Tibial artery (tissue), 4 donors: ENCODE measurements around the gene SLC37A1.
"Not testable (repeated sequence)": the region's sequence is repeated elsewhere in the genome, so short reads cannot be mapped to it uniquely, and the experiment has no call there.

ENCODE experiments used
- DNase-seq, 2 donors: peaks; one replicate each; pipeline ENCODE4 v3.0.0-alpha.2; 2019
- H3K27ac ChIP-seq, 2 donors: fragments of 200-600 bp; sonication (generic) in 1 of 2; 1 replicate in 1 of 2; 2 replicates in 1 of 2; pipeline ENCODE4 v1.5.1; 2018 to 2019; ENCODE audit warnings: mild to moderate bottlenecking in 1 of 2
- H3K27me3 ChIP-seq, 2 donors: fragments of 200-600 bp; sonication (generic) in 1 of 2; one replicate each; pipeline versions ENCODE4 v1.5.1 to v1.6.0; 2016 to 2019
- H3K36me3 ChIP-seq, 3 donors: fragments of 200-600 bp; sonication (generic) in 2 of 3; one replicate each; pipeline ENCODE4 v1.5.1; 2016 to 2019; ENCODE audit warnings: mild to moderate bottlenecking in 2 of 3
- H3K4me1 ChIP-seq, 4 donors: fragments of 200-600 bp; sonication (generic) in 2 of 4; 1 replicate in 3 of 4; 2 replicates in 1 of 4; pipeline ENCODE4 v1.5.1; 2016 to 2019
- H3K4me3 ChIP-seq, 2 donors: fragments of 200-600 bp; sonication (generic) in 1 of 2; 1 replicate in 1 of 2; 2 replicates in 1 of 2; pipeline ENCODE4 v1.5.1; 2018 to 2019; ENCODE audit warnings: mild to moderate bottlenecking in 2 of 2
- H3K9me3 ChIP-seq, 3 donors: fragments of 200-600 bp; sonication (generic) in 1 of 3; one replicate each; pipeline ENCODE4 v1.5.1; 2016 to 2019
- CTCF ChIP-seq, 2 experiments: fragments of 200-600 bp in 1 of 2; fragments of 450-650 bp in 1 of 2; IDR thresholded peaks; one replicate each; pipeline ENCODE4 v1.5.1; 2017 to 2019; ENCODE audit warnings: antibody characterized with exemption in 2 of 2, mild to moderate bottlenecking in 1 of 2, moderate library complexity in 1 of 2
- intact Hi-C: fragments of 100-400 bp; cut with DNase I; formaldehyde crosslinking; loops from one replicate; pipeline ENCODE4 v1.15.0; 2023; ENCODE audit warnings: low total_unique reads

Gene SLC37A1

GRCh38 chr21:42467140-42467983 lies 46.3 kb upstream of the SLC37A1 start:
- Histone ChIP-seq H3K4me3 (no peak overlapping the region), H3K9me3 (no peaks in the 10 kb centered on the region), H3K27me3 (peaks cover 0 to 12% of the 10 kb centered on the region in 2 donors), H3K4me1 (no peaks in the 10 kb centered on the region), H3K36me3 (no peaks in the 10 kb centered on the region), H3K27ac (no peak overlapping the region)
- DNase-seq, result peak in 1 of 2 donors; percentile 37
- intact Hi-C loops, result no loop called here
- peak in 1 of 2 experiments; percentile 6 for TF ChIP-seq CTCF (IDR thresholded peaks at IDR 0.05)

GRCh38 chr21:42468491-42469131 lies 45.0 kb upstream of the SLC37A1 start:
- Histone ChIP-seq H3K4me3 (no peak overlapping the region), H3K36me3 (no peaks in the 10 kb centered on the region), H3K27me3 (peaks cover 0 to 11% of the 10 kb centered on the region in 2 donors), H3K27ac (no peak overlapping the region), H3K9me3 (no peaks in the 10 kb centered on the region), H3K4me1 (no peaks in the 10 kb centered on the region)
- intact Hi-C loops, result no loop called here
- TF ChIP-seq CTCF (IDR thresholded peaks at IDR 0.05), result no peak
- peak in 1 of 2 donors; percentile 12 for DNase-seq

- Histone ChIP-seq H3K4me1 (no peaks in the 10 kb centered on the region), H3K4me3 (no peak overlapping the region), H3K9me3 (no peaks in the 10 kb centered on the region), H3K27ac (no peak overlapping the region), H3K27me3 (peaks cover 0 to 11% of the 10 kb centered on the region in 2 donors), H3K36me3 (no peaks in the 10 kb centered on the region)
- no peak for TF ChIP-seq CTCF (IDR thresholded peaks at IDR 0.05)
- intact Hi-C loops, result no loop called here
- no peak for DNase-seq
Measured at GRCh38 chr21:42469272-42469671, 44.4 kb upstream of the SLC37A1 start.

- peaks cover 0 to 11% of the 10 kb centered on the region in 2 donors for H3K27me3 ChIP-seq
- intact Hi-C loops, H3K4me1 ChIP-seq, H3K4me3 ChIP-seq, H3K9me3 ChIP-seq, DNase-seq, H3K36me3 ChIP-seq, H3K27ac ChIP-seq: not testable (repeated sequence)
Measured at GRCh38 chr21:42469726-42470125, 43.9 kb upstream of the SLC37A1 start.

GRCh38 chr21:42471206-42471605 lies 42.4 kb upstream of the SLC37A1 start:
- DNase-seq, result peak in 1 of 2 donors; percentile 40
- H3K4me3 ChIP-seq, result no peak overlapping the region
- H3K4me1 ChIP-seq, result no peaks in the 10 kb centered on the region
- intact Hi-C loops, result no loop called here
- H3K36me3 ChIP-seq, result no peaks in the 10 kb centered on the region
- no peak overlapping the region for H3K27ac ChIP-seq
- H3K27me3 ChIP-seq, result peaks cover 0 to 14% of the 10 kb centered on the region in 2 donors
- TF ChIP-seq CTCF (IDR thresholded peaks at IDR 0.05), result no peak
- H3K9me3 ChIP-seq, result no peaks in the 10 kb centered on the region

GRCh38 chr21:42471716-42472330 lies 41.8 kb upstream of the SLC37A1 start:
- no peak for TF ChIP-seq CTCF (IDR thresholded peaks at IDR 0.05)
- intact Hi-C loops, result no loop called here
- Histone ChIP-seq H3K27me3 (peaks cover 0 to 20% of the 10 kb centered on the region in 2 donors), H3K4me3 (no peak overlapping the region), H3K27ac (no peak overlapping the region), H3K4me1 (no peaks in the 10 kb centered on the region), H3K36me3 (no peaks in the 10 kb centered on the region), H3K9me3 (no peaks in the 10 kb centered on the region)
- DNase-seq, result peak in 1 of 2 donors; percentile 40
